ENCODE measurements around the gene BOD1L2.

GRCh38 chr18:57141208-57142129, 5.4 kb upstream of the BOD1L2 start:
- no peak for TF ChIP-seq ZNF274 (IDR thresholded peaks at IDR 0.05; ENCODE audit: low read depth, low read length)
- TF ChIP-seq YY1 (IDR thresholded peaks at IDR 0.05; ENCODE audit: insufficient read depth, insufficient read length) = no peak
